Measurements from ENCODE around the gene CHRNA10.

CHRNA10 gene

DNA sequence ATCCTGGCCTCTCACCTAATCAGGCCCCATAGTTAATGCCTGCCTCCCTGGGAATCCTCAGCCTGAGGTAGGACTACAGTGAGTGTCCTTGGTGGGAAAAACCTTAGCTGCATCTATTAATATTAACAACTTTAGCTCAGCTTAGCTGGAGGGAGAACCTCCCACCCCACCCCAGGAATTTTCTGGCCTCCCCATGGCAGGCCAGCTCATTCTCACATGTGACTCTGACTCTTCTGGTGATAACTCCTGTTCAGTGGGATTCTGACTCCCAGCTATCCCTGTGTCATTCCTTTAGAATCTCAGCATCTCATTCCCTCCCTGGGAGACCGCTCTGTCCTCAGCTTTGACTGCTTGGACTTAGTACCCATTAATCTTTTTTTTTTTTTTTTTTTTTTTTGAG lies 43.9 kb downstream of the CHRNA10 start:
- no peak for DNase-seq

DNA sequence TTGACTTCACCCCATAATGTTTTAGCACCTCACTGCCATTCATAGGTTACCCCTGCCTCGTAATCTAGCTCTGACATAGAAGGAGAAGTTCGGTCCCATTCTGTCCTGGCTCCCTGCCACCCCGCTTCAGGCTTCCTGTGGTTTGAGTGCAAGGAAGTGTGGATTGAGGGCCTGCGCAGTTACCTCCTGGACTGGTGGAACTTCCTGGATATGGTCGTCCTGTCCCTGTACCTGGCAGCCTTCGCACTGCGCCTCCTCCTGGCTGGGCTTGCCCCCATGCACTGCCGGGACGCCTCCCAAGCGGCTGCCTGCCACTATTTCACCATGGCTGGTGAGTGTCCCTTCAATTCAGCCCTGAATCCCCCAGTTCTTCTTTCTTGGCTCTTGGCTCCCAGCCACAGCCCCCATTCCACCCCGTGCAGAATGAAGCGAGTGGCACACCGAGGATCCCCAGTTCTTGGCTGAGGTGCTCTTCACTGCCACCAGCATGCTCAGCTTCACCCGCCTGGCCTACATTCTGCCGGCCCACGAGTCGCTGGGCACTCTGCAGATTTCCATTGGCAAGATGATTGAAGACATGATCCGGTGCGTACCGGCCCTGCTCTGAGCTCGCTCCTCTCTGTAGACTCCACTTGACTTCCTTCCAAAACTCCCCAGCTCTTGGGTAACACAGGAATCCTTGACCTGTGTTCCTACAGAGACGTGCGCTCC lies 44.8 kb downstream of the CHRNA10 start:
- no peak for DNase-seq

DNA sequence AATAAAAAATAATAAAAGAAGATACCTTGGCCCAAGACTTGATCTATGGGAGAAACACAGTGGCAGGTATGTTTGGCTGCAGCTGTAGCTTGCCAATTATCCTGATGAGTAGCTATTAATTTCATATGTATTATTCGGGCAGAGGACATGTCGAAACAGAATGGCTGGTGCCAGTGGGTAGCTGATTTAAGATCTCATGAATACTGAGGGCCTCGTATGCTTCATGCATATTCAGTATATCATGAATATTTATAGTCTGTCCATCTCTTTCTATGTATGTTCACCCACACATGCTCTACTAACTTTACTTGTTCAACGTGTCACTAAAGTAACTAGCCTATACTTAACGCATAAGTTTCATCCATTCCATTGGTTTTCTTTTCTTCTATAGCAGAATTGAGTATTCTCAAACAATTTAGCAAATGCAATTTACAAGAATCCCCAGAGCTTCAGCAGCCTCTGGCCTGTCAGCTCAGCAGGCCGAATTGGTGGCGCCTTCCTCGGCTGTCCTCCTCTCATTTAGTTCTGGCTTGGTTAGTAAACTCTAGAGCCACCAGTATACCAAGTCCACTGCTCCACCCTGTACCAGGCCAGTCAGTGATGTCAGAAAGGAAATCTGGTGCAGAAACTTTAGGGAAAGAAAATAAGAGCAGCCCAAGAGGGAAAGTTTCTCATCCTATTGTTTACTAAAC lies 47.3 kb downstream of the CHRNA10 start:
- DNase-seq, result no peak

DNA sequence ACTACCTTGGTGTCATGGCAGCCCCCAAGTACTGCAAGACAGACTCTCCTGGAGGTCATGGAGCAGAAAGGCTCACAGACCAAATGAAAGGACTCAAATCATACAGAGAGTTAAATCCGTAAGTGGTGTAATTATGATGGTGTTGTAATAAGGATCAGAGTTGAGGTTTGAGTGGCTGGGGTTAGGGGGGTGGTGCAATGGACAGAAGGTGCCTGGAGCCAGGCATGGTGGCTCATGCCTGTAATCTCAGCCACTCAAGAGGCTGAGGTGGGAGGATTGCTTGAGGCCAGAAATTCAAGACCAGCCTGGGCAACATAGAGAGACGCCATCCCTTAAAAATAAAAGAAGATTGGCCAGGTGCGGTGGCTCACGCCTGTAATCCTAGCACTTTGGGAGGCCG lies 48.1 kb downstream of the CHRNA10 start:
- DNase-seq, result no peak

DNA sequence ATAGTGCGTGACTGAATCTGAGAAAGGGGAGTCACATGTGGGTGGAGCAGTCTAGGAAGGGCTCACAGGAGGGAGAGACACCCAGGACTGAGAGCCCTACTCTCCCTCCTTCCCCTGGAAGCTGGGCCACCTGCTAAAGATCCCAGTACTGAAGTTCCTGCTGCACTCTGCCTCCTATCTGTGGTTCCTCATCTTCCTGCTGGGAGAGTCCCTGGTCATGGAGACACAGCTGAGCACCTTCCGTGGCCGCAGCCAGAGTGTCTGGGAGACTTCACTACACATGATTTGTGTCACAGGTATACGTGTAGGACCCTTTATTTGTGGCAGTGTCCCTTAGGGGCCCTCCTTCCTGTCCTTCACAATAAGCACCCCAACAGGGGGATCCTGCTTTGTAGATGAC lies 48.7 kb downstream of the CHRNA10 start:
- no peak for DNase-seq

DNA sequence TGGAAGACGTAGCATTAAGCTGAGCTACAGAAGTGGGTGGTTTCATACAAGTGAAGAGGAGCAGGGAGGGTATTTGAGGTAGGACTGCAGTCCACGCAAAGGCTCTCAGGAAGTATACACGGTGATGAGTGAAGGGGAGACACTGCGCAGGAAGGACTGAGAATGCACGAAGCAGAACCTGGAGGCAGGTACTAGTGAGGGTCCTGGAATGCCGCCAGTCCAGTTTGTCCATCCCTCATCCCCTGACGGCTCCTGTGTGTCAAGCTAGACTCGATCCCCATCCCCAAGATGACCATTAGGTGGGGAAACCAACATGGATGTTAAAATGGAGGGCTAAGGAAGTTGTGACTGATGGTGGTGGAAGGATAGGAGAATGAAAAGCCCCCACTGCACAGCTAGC lies 53.2 kb downstream of the CHRNA10 start:
- DNase-seq, result no peak

DNA sequence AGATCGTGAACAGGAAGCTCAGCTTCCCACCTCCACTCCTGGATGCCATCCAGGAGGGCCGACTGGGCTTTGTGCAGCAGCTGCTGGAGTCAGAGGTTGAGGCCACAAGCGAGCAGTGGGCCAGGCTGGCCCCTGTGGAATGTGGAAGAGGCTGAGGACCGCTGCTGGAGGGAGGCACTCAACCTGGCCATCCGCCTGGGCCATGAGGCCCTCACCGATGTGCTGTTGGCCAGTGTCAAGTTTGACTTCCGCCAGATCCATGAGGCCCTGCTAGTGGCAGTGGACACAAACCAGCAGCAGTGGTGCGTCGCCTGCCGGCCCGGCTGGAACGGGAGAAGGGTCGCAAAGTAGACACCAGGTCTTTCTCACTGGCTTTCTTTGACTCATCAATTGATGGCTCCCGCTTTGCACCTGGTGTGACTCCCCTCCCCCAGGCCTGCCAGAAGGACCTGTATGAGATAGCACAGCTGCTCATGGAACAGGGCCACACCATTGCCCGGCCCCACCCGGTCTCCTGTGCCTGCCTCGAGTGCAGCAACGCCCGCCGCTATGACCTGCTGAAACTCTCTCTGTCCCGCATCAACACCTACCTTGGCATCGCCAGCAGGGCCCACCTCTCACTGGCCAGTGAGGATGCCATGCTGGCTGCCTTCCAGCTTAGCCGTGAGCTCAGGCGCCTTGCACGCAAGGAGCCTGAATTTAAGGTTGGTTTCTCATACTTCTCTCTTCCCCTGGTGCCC lies 54.3 kb downstream of the CHRNA10 start:
- no peak for DNase-seq

DNA sequence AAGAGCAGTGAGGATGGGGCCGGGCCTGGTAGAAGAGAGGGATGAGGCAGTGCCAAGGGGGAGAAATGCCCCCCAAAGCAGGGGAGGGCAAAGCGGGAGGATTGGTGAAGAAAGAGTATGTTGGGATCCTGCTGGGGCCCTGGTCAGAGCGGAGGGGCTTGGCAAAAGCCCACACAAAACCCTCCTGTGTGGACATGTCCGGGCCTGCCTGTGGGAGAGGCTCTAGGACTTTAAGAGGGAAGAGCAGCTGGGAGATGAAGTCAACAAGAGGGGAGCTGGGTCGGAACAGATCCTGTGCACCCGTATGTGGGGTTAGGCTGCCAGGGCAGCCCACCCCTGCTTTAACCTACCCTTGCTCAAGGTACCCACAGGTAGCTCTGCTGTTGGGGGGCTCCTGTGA lies 55.2 kb downstream of the CHRNA10 start:
- no peak for DNase-seq

Measured in NCI-H1436 treated with DMSO at 0.1 percent for 48 hours (cell line).